OCI-LY7 (cell line): ENCODE data around the gene ZNF135. TPM values are rescaled to one million over a fixed set of nuclear protein-coding genes. Genes with fewer than 3 reads are reported as not detected.

Source experiments
- BruUV-seq: library from RNA; stranded (reverse); fragments of 400-500 nt; replicated peaks from 2 replicates; lab custom pipeline; 2021; lab: Mats Ljungman, UMichigan
- CTCF ChIA-PET: fragments of 300-600 bp; sonication (Branson Sonifier 250); formaldehyde crosslinking; loops from one replicate; lab custom pipeline; 2022; ENCODE audit warnings: antibody characterized with exemption; ENCODE audit not compliant: unreplicated experiment; lab: Charles Lee
- POLR2A ChIA-PET: fragments of 300-600 bp; sonication (Branson Sonifier 250); formaldehyde crosslinking; loops from one replicate; lab custom pipeline; 2022; ENCODE audit warnings: antibody characterized with exemption; lab: Charles Lee
- DNase-seq: peaks from one replicate; pipeline ENCODE4 v3.0.0-alpha.2; 2015; ENCODE audit warnings: low spot score
- H2AFZ ChIP-seq: fragments of 200-600 bp; sonication (generic), shearing (Covaris generic); 2 replicates; pipeline ENCODE4 v1.6.1; 2014; ENCODE audit warnings: mild to moderate bottlenecking, antibody characterized with exemption, low read length, moderate library complexity
- H3K27ac ChIP-seq: fragments of 200-600 bp; sonication (generic); 2 replicates; pipeline ENCODE4 v1.5.1; 2014; ENCODE audit warnings: mixed run types, low read depth, mild to moderate bottlenecking, moderate library complexity, low read length, inconsistent platforms; ENCODE audit not compliant: poor library complexity, severe bottlenecking
- H3K36me3 ChIP-seq: fragments of 200-600 bp; sonication (generic); 2 replicates; pipeline ENCODE4 v1.6.1; 2014; ENCODE audit warnings: mild to moderate bottlenecking, antibody characterized with exemption, low read length, moderate library complexity, mixed read lengths; ENCODE audit not compliant: insufficient read depth
- H3K4me1 ChIP-seq: fragments of 200-600 bp; sonication (generic); 2 replicates; pipeline ENCODE4 v1.5.1; 2014; ENCODE audit warnings: mild to moderate bottlenecking, low read length; ENCODE audit not compliant: insufficient read depth, poor library complexity, severe bottlenecking
- H3K4me2 ChIP-seq: fragments of 200-600 bp; sonication (generic); 2 replicates; pipeline ENCODE4 v1.6.1; 2014; ENCODE audit warnings: mild to moderate bottlenecking, low read length
- H3K4me3 ChIP-seq: fragments of 200-600 bp; sonication (generic); 2 replicates; pipeline ENCODE4 v1.5.1; 2014; ENCODE audit warnings: mild to moderate bottlenecking, low read depth, low read length; ENCODE audit not compliant: poor library complexity, severe bottlenecking
- H3K79me2 ChIP-seq: fragments of 200-600 bp; sonication (generic); 2 replicates; pipeline ENCODE4 v1.6.1; 2016; ENCODE audit warnings: low read depth, mild to moderate bottlenecking, low read length, moderate library complexity, mixed read lengths; ENCODE audit not compliant: insufficient read depth
- H3K9me2 ChIP-seq: fragments of 200-600 bp; sonication (generic); 2 replicates; pipeline ENCODE4 v1.6.1; 2016; ENCODE audit warnings: mild to moderate bottlenecking, low read length, mixed read lengths; ENCODE audit not compliant: insufficient read depth
- H3K9me3 ChIP-seq: fragments of 200-600 bp; sonication (generic); 2 replicates; pipeline ENCODE4 v1.6.1; 2014; ENCODE audit warnings: mild to moderate bottlenecking, mixed run types, low read length, mixed read lengths
- H4K20me1 ChIP-seq: fragments of 200-600 bp; sonication (generic); 2 replicates; pipeline ENCODE4 v1.6.1; 2014; ENCODE audit warnings: mild to moderate bottlenecking, antibody characterized with exemption, low read length, moderate library complexity, mixed read lengths; ENCODE audit not compliant: insufficient read depth
- EZH2phosphoT487 ChIP-seq: fragments of 200-600 bp; sonication (generic); IDR thresholded peaks from 2 replicates; pipeline ENCODE4 v1.6.1; 2018; ENCODE audit warnings: low read depth, borderline replicate concordance, mild to moderate bottlenecking, mixed run types, antibody characterized with exemption, low read length, moderate library complexity, mixed read lengths
- intact Hi-C: fragments of 100-400 bp; cut with micrococcal nuclease; formaldehyde crosslinking; loops from one replicate; pipeline ENCODE4 v1.10.0; 2022; ENCODE audit not compliant: unreplicated experiment
- total RNA-seq, 2 experiments: library from RNA; depleted of rRNA in 1 of 2; stranded (reverse); fragments of >200 nt in 1 of 2; shearing (Covaris generic) in 1 of 2; gene quantifications; 2 replicates each; pipeline ENCODE4 v1.2.3, GENCODE V29; 2014 to 2022
- TF ChIP-seq, protein P1 (sequence below): fragments of 200-600 bp; sonication (generic); conservative IDR thresholded peaks from 2 replicates; pipeline ENCODE4 v1.5.1; 2014; ENCODE audit warnings: mild to moderate bottlenecking, antibody characterized with exemption, low read length, moderate library complexity, mixed read lengths

Gene ZNF135
- total RNA-seq, 2 experiments from 2014 or later = not detected

DNA sequence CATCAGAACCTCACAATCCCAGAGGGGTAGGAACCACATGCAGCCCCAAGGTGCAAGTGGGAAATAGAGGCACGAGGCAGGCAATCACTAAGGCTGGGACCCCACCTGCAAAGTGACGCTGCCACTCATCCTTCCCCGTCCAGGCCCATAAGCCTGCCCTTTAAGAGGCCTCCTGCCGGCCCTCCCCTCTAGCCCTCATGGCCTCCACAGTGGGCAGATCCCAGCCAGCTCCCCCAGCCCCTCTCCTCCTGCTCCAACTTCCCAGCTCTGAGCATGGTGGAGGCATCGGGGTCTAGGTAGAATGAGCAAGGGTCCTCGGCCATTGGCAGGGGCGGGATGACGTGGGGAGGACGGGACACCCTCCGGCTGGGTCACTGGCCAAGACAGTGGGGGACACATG, 36.2 kb downstream of the ZNF135 start:
- DNase-seq = no peak
- H3K9me2 ChIP-seq = no peaks in the 10 kb centered on the region
- TF ChIP-seq, protein P1, sequence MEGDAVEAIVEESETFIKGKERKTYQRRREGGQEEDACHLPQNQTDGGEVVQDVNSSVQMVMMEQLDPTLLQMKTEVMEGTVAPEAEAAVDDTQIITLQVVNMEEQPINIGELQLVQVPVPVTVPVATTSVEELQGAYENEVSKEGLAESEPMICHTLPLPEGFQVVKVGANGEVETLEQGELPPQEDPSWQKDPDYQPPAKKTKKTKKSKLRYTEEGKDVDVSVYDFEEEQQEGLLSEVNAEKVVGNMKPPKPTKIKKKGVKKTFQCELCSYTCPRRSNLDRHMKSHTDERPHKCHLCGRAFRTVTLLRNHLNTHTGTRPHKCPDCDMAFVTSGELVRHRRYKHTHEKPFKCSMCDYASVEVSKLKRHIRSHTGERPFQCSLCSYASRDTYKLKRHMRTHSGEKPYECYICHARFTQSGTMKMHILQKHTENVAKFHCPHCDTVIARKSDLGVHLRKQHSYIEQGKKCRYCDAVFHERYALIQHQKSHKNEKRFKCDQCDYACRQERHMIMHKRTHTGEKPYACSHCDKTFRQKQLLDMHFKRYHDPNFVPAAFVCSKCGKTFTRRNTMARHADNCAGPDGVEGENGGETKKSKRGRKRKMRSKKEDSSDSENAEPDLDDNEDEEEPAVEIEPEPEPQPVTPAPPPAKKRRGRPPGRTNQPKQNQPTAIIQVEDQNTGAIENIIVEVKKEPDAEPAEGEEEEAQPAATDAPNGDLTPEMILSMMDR = no peak
- TF ChIP-seq EZH2phosphoT487 = no peak
- BruUV-seq = no TSS peak
- POLR2A ChIA-PET = no interaction called here
- H3K79me2 ChIP-seq = no peaks in the 10 kb centered on the region
- H3K4me1 ChIP-seq = no peaks in the 10 kb centered on the region
- no peak overlapping the region for H3K27ac ChIP-seq
- no peaks in the 10 kb centered on the region for H3K36me3 ChIP-seq
- no peaks in the 10 kb centered on the region for H3K9me3 ChIP-seq
- CTCF ChIA-PET = no interaction called here
- intact Hi-C loops = no loop called here
- H3K4me2 ChIP-seq = no peak overlapping the region
- H3K4me3 ChIP-seq = no peak overlapping the region
- H2AFZ ChIP-seq = no peak overlapping the region
- H4K20me1 ChIP-seq = no peaks in the 10 kb centered on the region

DNA sequence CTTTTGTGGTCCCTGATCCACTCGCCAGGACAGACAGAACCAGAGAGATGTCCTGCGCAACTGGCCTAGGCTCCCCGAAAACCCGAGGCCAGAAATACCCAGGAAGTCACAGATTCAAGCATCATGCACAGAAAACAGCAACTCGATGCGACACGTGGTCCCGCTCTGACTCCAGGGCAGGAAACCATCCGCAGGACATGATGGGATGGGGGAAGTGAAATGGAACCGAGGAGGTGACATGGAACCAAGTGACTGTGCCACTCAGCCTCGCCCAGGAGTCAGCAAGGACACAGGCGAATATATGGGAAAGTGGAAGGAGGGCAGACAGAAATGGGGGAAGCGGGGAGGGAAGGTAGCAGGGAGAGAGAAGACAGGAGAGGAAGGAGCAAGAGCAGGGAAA, 37.8 kb downstream of the ZNF135 start:
- H3K27ac ChIP-seq = no peak overlapping the region
- H3K9me2 ChIP-seq = no peaks in the 10 kb centered on the region
- no peaks in the 10 kb centered on the region for H3K9me3 ChIP-seq
- TF ChIP-seq, protein P1 = no peak
- no peak for TF ChIP-seq EZH2phosphoT487
- DNase-seq = no peak
- no peaks in the 10 kb centered on the region for H3K36me3 ChIP-seq
- H3K4me2 ChIP-seq = no peak overlapping the region
- no peaks in the 10 kb centered on the region for H3K4me1 ChIP-seq
- H4K20me1 ChIP-seq = no peaks in the 10 kb centered on the region
- H2AFZ ChIP-seq = no peak overlapping the region
- CTCF ChIA-PET = no interaction called here
- H3K79me2 ChIP-seq = no peaks in the 10 kb centered on the region
- intact Hi-C loops = no loop called here
- POLR2A ChIA-PET = no interaction called here
- H3K4me3 ChIP-seq = no peak overlapping the region
- no TSS peak for BruUV-seq

GRCh38 chr19:58097349-58097748, 38.3 kb downstream of the ZNF135 start:
- Histone ChIP-seq H3K4me2 (no peak overlapping the region), H3K9me3 (no peaks in the 10 kb centered on the region), H3K4me3 (no peak overlapping the region), H3K36me3 (no peaks in the 10 kb centered on the region), H3K4me1 (no peaks in the 10 kb centered on the region), H3K27ac (no peak overlapping the region), H3K79me2 (no peaks in the 10 kb centered on the region), H4K20me1 (no peaks in the 10 kb centered on the region), H3K9me2 (no peaks in the 10 kb centered on the region), H2AFZ (no peak overlapping the region)
- TF ChIP-seq EZH2phosphoT487 = no peak
- TF ChIP-seq, protein P1 = no peak
- no peak for DNase-seq
- ChIA-PET CTCF (no interaction called here), POLR2A (no interaction called here)
- no TSS peak for BruUV-seq
- intact Hi-C loops = no loop called here
